ENCODE measurements around the gene PAPLN. TPM values are rescaled to one million over a fixed set of nuclear protein-coding genes. Genes with fewer than 3 reads are reported as not detected.

Gene PAPLN
- polyA plus RNA-seq, 10 donors: 1.4 to 4.3 (median 2.6) TPM

DNA sequence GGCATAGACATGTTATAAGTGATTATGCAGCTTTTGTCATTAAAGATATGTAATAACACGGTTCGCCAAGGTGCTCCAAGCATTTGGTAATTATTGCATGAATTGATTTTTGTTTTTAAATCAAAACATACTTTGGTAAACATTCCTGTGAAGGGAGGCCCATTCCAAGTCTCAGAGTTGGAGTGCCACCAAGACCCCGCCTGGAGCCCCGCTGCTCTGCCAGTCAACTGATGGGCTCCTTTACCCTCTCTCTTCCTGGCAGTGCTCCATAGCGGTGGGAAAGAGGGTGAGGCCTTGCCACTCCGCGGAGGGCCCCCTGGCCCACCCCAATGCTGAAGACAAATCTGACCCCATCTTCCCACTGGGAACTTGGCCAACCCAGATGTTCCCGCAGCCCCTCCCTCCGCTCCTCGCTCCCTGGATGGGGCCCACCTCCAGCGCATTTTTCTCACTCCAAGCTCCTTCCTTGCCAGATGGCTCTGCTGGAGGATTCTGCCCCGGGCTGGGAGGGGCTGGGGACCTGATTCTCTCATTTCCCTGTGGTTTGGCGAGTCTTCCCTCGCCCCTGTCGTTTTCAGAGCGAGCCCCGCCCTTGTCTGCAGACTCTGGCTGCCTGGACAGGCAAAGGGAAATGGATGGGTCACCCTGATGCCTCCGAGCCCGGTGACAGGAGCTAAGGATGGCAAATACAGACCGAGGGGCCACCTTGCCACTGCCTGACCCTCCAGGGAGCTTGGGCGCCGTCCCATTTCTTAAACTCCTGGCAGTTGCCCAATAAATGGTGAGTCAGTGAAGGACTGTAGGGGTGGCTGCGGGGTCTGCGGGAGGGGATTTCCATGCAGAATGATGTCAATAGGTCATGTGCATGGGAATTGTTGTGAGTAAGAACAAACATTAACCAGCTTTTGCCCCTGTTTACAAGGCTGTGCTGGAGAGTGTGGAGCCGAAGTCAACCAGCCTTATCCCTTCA lies 9.2 kb upstream of the PAPLN start:
- DNase-seq: peak; percentile 69 to 90 (median 81)

DNA sequence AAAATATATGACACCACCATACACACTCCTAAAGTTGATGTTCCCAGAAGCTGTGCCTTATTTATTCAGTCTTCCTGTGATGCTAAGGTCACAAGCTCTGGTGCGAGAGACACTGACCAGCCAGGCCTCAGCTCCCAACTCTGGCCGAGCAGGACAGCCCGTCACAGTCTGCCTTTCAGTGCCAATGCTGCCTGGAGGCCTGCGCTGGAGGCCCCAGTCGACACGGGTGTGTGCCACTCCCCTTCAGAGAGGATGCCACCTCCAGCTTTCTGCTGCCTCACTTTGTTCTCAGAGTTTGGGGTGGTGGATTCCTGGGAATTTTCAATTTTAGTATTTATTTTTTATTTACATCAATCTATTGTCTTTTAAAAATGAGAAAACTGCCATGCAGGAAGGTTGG lies 7.3 kb upstream of the PAPLN start:
- DNase-seq: no peak

- peak in 1 of 3 donors; percentile 39 for DNase-seq
Observed at GRCh38 chr14:73231981-73232851, 5.1 kb upstream of the PAPLN start.

GRCh38 chr14:73232984-73233383 lies 4.3 kb upstream of the PAPLN start:
- DNase-seq: no peak

GRCh38 chr14:73233564-73233963 lies 3.7 kb upstream of the PAPLN start:
- DNase-seq: no peak

DNA sequence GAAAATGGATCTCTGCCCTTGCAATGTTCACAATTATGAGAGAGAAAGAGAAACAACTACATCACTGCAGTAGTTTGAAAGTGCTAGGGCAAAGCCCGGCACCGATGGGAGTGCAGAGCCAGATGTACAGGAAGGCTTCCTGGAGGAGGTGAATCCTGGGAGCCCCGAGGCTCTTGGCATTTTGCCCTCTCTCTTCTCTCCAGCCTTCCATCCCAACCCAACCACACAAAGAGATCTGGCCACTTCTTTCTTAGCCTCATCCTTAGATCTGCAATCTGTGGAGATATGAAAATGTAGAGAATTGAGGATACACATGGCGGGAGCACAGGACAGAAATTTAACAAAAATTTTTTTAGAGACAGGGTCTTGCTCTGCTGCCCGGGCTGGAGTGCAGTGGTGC lies 3.3 kb upstream of the PAPLN start:
- no peak for DNase-seq

DNA sequence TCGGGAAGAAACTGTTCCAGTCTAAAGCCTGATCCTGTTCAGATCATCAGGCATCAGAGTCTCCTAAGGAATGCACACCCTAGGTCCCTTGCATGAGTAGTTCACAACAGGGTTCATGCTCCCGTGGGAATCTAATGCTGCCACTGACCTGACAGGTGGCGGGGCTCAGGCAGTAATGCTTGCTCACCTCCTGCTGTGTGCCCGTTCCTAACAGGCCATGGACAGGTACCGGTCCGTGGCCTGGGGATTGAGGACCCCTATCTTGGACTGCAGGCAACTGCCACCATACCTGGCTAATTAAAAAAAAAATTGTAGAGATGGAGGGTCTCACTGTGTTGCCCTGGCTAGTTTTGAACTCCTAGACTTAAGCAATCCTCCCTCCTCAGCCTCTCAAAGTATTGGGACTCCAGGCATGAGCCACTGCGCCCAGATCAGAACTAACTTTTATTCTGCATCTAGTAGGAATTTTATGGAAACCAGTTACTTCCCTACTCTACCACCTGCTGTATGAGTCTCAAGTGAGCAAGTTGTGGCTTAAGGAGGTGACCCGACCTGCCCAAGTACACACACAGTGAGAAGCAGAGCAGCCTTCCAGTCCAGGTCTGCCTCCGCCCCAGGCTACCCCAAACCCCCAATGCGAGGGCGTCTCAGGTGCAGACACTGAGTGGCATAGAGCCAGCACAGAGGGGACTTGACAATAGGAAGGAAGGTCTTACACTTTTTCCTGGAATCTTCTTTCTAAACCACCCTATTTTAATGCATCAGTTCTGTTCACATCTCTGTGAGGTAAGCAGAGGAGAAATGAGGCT lies 2.5 kb upstream of the PAPLN start:
- DNase-seq: no peak

GRCh38 chr14:73235531-73236155 lies 1.7 kb upstream of the PAPLN start:
- DNase-seq: peak in 1 of 3 donors; percentile 50

- DNase-seq: no peak
Observed at GRCh38 chr14:73236157-73236556, 1.1 kb upstream of the PAPLN start.

- DNase-seq: no peak
Observed at GRCh38 chr14:73236752-73237218, 521 bp upstream of the PAPLN start.

DNA sequence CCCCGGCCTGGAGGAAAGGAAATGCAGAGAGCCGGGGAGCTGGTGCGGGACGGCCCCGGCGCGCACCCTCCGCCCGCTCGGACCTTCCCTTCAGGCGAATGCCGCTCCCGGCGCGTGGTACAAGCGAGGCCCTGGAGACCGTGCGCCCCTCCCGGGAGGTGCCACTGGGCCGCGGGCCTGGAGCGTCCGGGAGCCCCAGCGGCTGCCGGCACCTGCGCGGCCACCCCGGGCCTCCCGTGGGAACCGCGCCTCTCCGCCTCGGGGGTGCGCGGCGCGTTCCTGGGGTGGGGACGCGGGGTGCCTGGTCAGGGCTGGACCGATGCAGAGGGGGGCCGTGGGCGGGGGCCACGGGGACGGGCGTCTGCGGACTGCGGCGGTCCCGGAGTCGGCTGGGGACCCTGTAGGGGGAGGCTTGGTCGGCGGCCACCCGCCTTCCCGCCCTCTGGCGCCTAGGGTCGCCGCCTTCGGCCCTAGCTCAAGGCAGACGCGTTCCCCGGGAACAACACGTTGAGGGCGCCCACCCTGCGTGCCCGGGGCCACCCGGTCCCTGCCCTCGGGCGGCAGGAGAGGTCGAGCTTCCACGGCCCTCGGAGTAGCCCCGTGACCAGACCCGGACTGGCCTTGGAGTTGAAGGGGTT lies 599 bp downstream of the PAPLN start:
- DNase-seq: no peak

GRCh38 chr14:73238424-73238852 lies 1.1 kb downstream of the PAPLN start:
- peak in 1 of 3 donors; percentile 56 for DNase-seq

GRCh38 chr14:73238941-73239340 lies 1.6 kb downstream of the PAPLN start:
- no peak for DNase-seq

DNA sequence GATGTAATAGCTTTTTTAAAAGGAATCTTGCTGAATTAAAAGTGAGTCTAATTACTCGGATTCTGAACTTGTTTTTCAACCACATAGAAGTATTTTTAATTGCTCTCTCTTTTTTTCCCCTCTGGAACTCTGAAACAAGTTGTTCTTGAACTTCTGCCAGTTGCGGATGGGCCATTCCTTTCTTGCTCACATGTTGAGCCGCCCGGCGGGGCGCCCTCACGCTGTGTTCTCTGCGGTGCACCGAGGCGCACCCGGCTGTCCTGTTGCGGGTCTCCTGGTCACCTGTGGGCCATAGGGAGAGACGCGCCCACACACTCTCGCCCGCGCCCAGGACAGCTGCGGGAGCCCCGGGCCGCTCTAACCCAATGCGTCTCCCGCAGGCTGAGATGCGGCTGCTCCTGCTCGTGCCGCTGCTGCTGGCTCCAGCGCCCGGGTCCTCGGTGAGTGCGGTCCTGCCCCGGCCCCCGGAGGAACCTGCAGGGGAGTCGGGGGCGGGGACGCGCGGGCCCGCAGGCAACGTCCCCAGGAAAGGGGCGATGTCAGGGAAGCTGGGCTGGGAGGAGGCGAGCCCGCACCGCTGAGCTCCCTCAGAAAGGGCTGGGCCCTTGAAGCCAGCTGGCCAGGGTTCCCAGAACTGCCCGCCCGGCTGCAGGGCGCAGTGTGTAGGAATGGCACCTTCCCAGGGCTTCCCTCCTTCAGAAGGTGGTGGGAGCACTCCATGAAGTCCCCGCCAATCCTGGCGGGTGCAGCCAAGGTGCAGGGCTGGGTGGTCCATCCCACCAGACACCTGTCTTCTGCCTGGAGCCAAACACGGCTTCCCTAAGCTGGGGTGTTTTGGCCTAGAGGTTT lies 2.3 kb downstream of the PAPLN start:
- DNase-seq: peak in 2 of 3 donors; percentile 39 to 68

- DNase-seq: no peak
Observed at GRCh38 chr14:73240816-73241480, 3.6 kb downstream of the PAPLN start.

DNA sequence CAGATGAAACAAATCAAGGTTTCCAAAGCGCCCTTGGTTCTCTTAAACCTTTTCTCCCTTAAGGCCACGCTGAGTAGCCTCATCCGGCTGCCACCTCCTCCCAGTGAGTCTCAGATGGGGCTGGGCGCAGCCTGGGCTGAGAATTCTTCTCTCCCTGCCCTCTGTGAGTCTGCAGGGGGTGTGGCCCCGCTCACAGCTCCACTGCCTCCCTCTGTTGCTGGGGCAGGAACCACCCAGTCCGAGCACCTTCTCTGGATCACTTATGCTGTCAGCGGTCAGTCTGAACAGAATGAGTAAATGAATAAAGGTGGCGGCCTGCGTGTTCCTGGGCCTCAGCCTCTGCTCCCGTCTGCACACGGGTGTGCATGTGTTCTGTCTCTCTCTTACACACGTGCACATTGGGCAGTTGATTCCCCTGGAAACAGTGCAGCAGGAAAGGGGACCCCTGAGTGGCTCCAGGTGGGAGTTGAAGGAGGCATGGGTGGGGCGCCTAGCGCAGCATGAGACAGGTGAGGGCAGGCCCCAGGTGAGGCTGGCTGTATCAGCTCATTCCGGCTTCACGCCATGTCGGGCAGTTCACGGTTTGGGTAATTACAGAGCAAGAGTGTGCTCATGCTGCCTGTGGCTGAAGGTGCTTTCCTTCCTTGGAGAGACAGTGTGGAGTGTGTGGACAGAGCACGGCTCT lies 4.3 kb downstream of the PAPLN start:
- DNase-seq: no peak

GRCh38 chr14:73242357-73242901 lies 5.1 kb downstream of the PAPLN start:
- DNase-seq: no peak

DNA sequence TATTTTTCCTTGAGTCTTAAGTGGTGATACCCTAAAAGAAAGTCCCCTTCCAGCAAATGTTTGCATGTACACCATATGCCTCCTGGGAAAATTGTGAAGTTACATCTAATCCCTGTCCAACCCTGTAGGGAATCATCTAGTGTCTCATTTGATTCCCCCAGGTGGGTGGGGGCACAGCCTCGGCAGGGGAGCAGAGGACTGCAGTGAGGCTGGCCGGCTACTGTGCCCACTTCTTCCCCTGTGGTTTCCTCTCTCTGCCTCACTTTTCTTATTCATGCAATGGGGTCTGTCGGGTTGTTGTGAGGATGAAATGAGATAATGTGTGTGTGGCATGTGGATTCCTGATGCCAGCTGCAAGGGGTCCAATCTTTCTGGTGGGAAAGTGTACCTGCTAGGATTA lies 6.0 kb downstream of the PAPLN start:
- no peak for DNase-seq

Data from muscle of back (tissue), 11 donors.